ENCODE measurements around the gene GINS2. TPM values are rescaled to one million over a fixed set of nuclear protein-coding genes. Genes with fewer than 3 reads are reported as not detected.

Gene GINS2
- total RNA-seq, 2 experiments from 2014 or later: 74.3 to 142 TPM

DNA sequence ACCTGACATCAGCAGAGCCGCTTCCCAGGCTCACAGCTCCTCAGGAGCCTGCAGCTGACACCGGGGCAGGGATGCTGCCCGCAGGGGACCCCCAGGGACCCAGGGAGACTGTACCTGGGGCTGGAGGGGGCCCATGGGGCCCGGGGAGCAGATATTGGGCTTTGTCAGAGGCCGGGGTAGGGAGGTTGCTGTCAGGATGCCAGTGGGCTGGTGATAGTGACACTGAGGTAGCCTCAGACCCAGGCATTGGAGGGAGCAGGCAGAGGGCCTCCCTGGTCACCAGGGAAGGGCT is 60.5 kb downstream of the GINS2 start:
- DNase-seq (ENCODE audit: low spot score): no peak
- Histone ChIP-seq H2AFZ (ENCODE audit: low read length) (no peak overlapping the region), H3K9me3 (ENCODE audit: low read length) (no peaks in the 10 kb centered on the region; the same call in 1 of the 2 replicates), H3K27ac (ENCODE audit: low read depth, low read length, poor library complexity, severe bottlenecking) (no peak overlapping the region), H3K4me2 (ENCODE audit: low read length) (no peak overlapping the region), H3K9me2 (ENCODE audit: insufficient read depth, low read length) (no peaks in the 10 kb centered on the region), H3K79me2 (ENCODE audit: insufficient read depth, low read depth, low read length) (0 out of 2 replicates have a peak, but pooled peaks cover 5% of the 10 kb centered on the region), H3K36me3 (ENCODE audit: insufficient read depth, low read length) (peaks cover 30% of the 10 kb centered on the region), H3K4me3 (ENCODE audit: low read depth, low read length, poor library complexity, severe bottlenecking) (no peak overlapping the region), H4K20me1 (ENCODE audit: insufficient read depth, low read length) (no peaks in the 10 kb centered on the region; the same call in 1 of the 2 replicates), H3K4me1 (ENCODE audit: insufficient read depth, low read length, poor library complexity, severe bottlenecking) (no peaks in the 10 kb centered on the region)
- BruUV-seq (replicated peaks): no TSS peak
- ChIA-PET CTCF (ENCODE audit: unreplicated experiment) (interaction anchor here (0.6 kb wide), 1 partner anchor 12 kb away, joined by 3 read pairs; no protein-coding TSS in a partner anchor), POLR2A (no interaction called here)
- intact Hi-C loops (cut with micrococcal nuclease; ENCODE audit: unreplicated experiment): no loop called here
- no peak for TF ChIP-seq EZH2phosphoT487 (IDR thresholded peaks at IDR 0.05; ENCODE audit: borderline replicate concordance, low read depth, low read length)
- TF ChIP-seq, protein P1, sequence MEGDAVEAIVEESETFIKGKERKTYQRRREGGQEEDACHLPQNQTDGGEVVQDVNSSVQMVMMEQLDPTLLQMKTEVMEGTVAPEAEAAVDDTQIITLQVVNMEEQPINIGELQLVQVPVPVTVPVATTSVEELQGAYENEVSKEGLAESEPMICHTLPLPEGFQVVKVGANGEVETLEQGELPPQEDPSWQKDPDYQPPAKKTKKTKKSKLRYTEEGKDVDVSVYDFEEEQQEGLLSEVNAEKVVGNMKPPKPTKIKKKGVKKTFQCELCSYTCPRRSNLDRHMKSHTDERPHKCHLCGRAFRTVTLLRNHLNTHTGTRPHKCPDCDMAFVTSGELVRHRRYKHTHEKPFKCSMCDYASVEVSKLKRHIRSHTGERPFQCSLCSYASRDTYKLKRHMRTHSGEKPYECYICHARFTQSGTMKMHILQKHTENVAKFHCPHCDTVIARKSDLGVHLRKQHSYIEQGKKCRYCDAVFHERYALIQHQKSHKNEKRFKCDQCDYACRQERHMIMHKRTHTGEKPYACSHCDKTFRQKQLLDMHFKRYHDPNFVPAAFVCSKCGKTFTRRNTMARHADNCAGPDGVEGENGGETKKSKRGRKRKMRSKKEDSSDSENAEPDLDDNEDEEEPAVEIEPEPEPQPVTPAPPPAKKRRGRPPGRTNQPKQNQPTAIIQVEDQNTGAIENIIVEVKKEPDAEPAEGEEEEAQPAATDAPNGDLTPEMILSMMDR (conservative IDR thresholded peaks at IDR 0.05; ENCODE audit: low read length): no peak

DNA sequence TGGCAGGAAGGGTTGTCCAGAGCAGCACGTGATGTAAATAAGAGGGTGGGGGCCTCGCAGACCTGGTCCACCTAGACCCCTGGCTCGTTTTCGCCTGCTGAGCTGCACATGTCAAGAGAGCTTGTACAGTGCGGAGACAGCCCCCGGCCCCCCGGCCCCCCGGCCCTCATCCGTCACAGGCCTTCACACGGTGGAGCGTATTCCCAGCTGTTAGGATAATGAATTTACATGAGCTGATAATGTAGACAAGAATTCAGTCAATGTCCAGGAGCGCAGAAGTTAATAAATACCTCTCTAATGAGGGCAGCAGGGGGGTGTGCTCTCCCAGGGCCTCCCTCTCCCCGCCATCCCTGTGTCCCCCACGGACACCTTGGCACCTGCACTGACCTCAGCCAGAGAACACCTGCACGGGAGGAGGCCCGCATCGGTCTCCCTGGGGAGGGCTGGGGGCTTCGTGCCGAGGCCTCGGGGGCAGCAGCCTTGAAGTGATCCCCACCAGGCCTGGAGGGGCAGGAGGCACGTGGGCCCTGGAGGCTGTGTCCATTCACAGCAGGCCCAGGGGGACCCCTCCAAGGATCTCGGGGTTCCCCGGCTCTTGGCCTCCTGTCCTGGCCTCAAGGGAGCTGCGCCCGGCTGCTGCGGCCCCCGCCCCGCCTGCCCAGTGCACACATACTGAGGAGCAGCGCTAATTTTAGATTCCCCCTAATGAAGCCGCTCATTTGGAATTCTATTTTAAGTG is 61.1 kb downstream of the GINS2 start:
- Histone ChIP-seq H3K9me3 (ENCODE audit: low read length) (no peaks in the 10 kb centered on the region; the same call in 1 of the 2 replicates), H3K4me3 (ENCODE audit: low read depth, low read length, poor library complexity, severe bottlenecking) (no peak overlapping the region), H3K79me2 (ENCODE audit: insufficient read depth, low read depth, low read length) (0 out of 2 replicates have a peak, but pooled peaks cover 5% of the 10 kb centered on the region), H3K36me3 (ENCODE audit: insufficient read depth, low read length) (peaks cover 30% of the 10 kb centered on the region), H3K4me1 (ENCODE audit: insufficient read depth, low read length, poor library complexity, severe bottlenecking) (no peaks in the 10 kb centered on the region), H3K4me2 (ENCODE audit: low read length) (no peak overlapping the region), H3K27ac (ENCODE audit: low read depth, low read length, poor library complexity, severe bottlenecking) (no peak overlapping the region), H2AFZ (ENCODE audit: low read length) (no peak overlapping the region), H3K9me2 (ENCODE audit: insufficient read depth, low read length) (no peaks in the 10 kb centered on the region), H4K20me1 (ENCODE audit: insufficient read depth, low read length) (no peaks in the 10 kb centered on the region; the same call in 1 of the 2 replicates)
- ChIA-PET POLR2A (no interaction called here), CTCF (ENCODE audit: unreplicated experiment) (interaction anchor here (1.1 kb wide), 1 partner anchor 12 kb away, joined by 4 read pairs; no protein-coding TSS in a partner anchor)
- BruUV-seq (replicated peaks): no TSS peak
- intact Hi-C loops (cut with micrococcal nuclease; ENCODE audit: unreplicated experiment): no loop called here
- no peak for DNase-seq (ENCODE audit: low spot score)
- TF ChIP-seq, protein P1 (conservative IDR thresholded peaks at IDR 0.05; ENCODE audit: low read length): no peak
- no peak for TF ChIP-seq EZH2phosphoT487 (IDR thresholded peaks at IDR 0.05; ENCODE audit: borderline replicate concordance, low read depth, low read length)

DNA sequence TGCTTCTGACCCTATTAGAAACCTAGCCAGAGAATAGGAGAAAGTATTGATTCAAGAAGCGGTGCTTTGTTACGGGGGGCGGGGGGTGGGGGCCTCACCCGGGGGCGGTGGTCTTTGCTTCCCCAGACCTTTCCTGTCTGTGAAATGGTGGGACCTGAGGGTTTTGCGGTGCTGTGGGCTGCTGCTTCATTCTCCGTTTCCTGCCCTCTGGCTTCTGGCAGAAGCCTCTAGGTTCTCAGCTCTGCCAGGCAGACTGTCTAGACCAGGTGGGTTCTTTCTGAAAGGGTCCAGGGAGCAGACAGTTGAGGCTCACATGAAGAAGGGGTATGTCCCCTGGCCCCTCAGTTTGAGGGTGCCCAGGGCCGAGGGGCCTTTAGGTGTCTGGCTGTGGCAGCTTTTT is 61.7 kb downstream of the GINS2 start:
- H3K4me2 ChIP-seq (ENCODE audit: low read length): no peak overlapping the region
- no peaks in the 10 kb centered on the region for H3K9me2 ChIP-seq (ENCODE audit: insufficient read depth, low read length)
- no peaks in the 10 kb centered on the region; the same call in 1 of the 2 replicates for H4K20me1 ChIP-seq (ENCODE audit: insufficient read depth, low read length)
- peaks cover 6% of the 10 kb centered on the region; the same call in 1 of the 2 replicates for H3K79me2 ChIP-seq (ENCODE audit: insufficient read depth, low read depth, low read length)
- no peak overlapping the region for H2AFZ ChIP-seq (ENCODE audit: low read length)
- BruUV-seq (replicated peaks): no TSS peak
- TF ChIP-seq, protein P1 (conservative IDR thresholded peaks at IDR 0.05; ENCODE audit: low read length): no peak
- no peak for TF ChIP-seq EZH2phosphoT487 (IDR thresholded peaks at IDR 0.05; ENCODE audit: borderline replicate concordance, low read depth, low read length)
- H3K4me1 ChIP-seq (ENCODE audit: insufficient read depth, low read length, poor library complexity, severe bottlenecking): no peaks in the 10 kb centered on the region
- no peak overlapping the region for H3K27ac ChIP-seq (ENCODE audit: low read depth, low read length, poor library complexity, severe bottlenecking)
- POLR2A ChIA-PET: no interaction called here
- H3K4me3 ChIP-seq (ENCODE audit: low read depth, low read length, poor library complexity, severe bottlenecking): no peak overlapping the region
- DNase-seq (ENCODE audit: low spot score): no peak
- H3K9me3 ChIP-seq (ENCODE audit: low read length): no peaks in the 10 kb centered on the region; the same call in 1 of the 2 replicates
- CTCF ChIA-PET (ENCODE audit: unreplicated experiment): interaction anchor here (1.1 kb wide), 1 partner anchor 11 kb away, joined by 4 read pairs; no protein-coding TSS in a partner anchor
- H3K36me3 ChIP-seq (ENCODE audit: insufficient read depth, low read length): peaks cover 30% of the 10 kb centered on the region
- intact Hi-C loops (cut with micrococcal nuclease; ENCODE audit: unreplicated experiment): no loop called here

Data from OCI-LY7 (cell line).